CD4-positive, alpha-beta T cell treated with Interleukin-6 at 100 ng/mL for 8 hours (primary cell): ENCODE data around the gene GNAZ.
"Not testable (repeated sequence)": the region's sequence is repeated elsewhere in the genome, so short reads cannot be mapped to it uniquely, and the experiment has no call there.

ENCODE experiments used
- DNase-seq: peaks from one replicate; pipeline ENCODE4 v3.0.0-alpha.2; 2020; ENCODE audit warnings: mixed read lengths, low spot score

GNAZ gene

GRCh38 chr22:23044570-23044969, 25.7 kb upstream of the GNAZ start:
- no peak for DNase-seq

GRCh38 chr22:23045461-23045860, 24.9 kb upstream of the GNAZ start:
- no peak for DNase-seq

- no peak for DNase-seq
Measured at GRCh38 chr22:23047265-23047664, 23.1 kb upstream of the GNAZ start.

- no peak for DNase-seq
Measured at GRCh38 chr22:23047742-23048141, 22.6 kb upstream of the GNAZ start.

- not testable (repeated sequence) for DNase-seq
Measured at GRCh38 chr22:23050546-23050945, 19.8 kb upstream of the GNAZ start.

- DNase-seq, result no peak
Measured at GRCh38 chr22:23053051-23053707, 17.1 kb upstream of the GNAZ start.

- DNase-seq, result no peak
Measured at GRCh38 chr22:23053912-23054530, 16.3 kb upstream of the GNAZ start.

GRCh38 chr22:23054531-23055257, 15.6 kb upstream of the GNAZ start:
- DNase-seq, result no peak

GRCh38 chr22:23055449-23056179, 14.7 kb upstream of the GNAZ start:
- DNase-seq, result no peak

GRCh38 chr22:23057331-23057730, 13.0 kb upstream of the GNAZ start:
- no peak for DNase-seq

GRCh38 chr22:23058063-23058462, 12.3 kb upstream of the GNAZ start:
- DNase-seq, result no peak

- no peak for DNase-seq
Measured at GRCh38 chr22:23058481-23059283, 11.6 kb upstream of the GNAZ start.

- no peak for DNase-seq
Measured at GRCh38 chr22:23059284-23059948, 10.9 kb upstream of the GNAZ start.

- no peak for DNase-seq
Measured at GRCh38 chr22:23060612-23061400, 9.5 kb upstream of the GNAZ start.

- DNase-seq, result no peak
Measured at GRCh38 chr22:23061471-23062280, 8.6 kb upstream of the GNAZ start.

- DNase-seq, result no peak
Measured at GRCh38 chr22:23062616-23063538, 7.4 kb upstream of the GNAZ start.

- DNase-seq, result no peak
Measured at GRCh38 chr22:23063539-23064380, 6.6 kb upstream of the GNAZ start.
